ENCODE data around the gene ZSWIM8. TPM values are rescaled to one million over a fixed set of nuclear protein-coding genes. Genes with fewer than 3 reads are reported as not detected.

Gene ZSWIM8
- polyA plus RNA-seq, 2 of the 4 experiments (the other 2 are of a cell fraction), result 24.3 to 44.5 TPM

DNA sequence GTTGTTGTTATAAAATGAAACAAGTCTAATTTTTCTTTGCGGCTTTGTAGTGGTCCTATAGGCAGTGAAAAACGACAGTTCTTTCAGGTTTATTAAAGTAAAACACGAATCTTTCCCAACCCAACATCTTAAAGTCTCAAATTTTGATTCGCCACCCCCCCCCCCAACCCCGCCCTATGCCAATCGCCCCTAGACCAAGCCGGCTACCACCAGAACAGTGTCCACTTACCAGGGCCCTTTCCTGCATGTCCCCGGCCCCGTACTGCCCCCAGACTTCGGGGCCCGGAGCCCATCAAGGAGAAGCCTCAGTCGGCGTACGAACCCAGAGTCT lies 3.9 kb upstream of the ZSWIM8 start:
- H3K4me1 ChIP-seq, result peaks cover 26% of the 10 kb centered on the region
- DNase-seq (ENCODE audit: low read depth in 1 of 2, low spot score in 1 of 2) (no peak), ATAC-seq (peak; percentile 28 to 60; a peak in 5 of 6 replicates), FAIRE-seq (no peak)
- H3K4me3 ChIP-seq, result peak overlapping the region; percentile 88
- ChIA-PET POLR2A (interaction anchor here (0.5 to 1.8 kb wide), 6 partner anchors 9 to 369 kb away, joined by 3 to 24 read pairs (median 4); partner anchors contain the start of genes PPP3CB and SEC24C), CTCF (interaction anchor here (0.7 to 1.9 kb wide), 4 partner anchors 9 to 102 kb away, joined by 3 to 11 read pairs (median 3); a partner anchor contains a TSS)
- H3K4me2 ChIP-seq, result peak overlapping the region; percentile 94
- H3K9me3 ChIP-seq, result no peaks in the 10 kb centered on the region
- WGBS (ENCODE audit: missing lambda C conversion rate), result 2% methylated on average over 4 of the region's 14 CpGs
- no peak for TF ChIP-seq POLR2AphosphoS2 (conservative IDR thresholded peaks at IDR 0.05; ENCODE audit: low read length)
- no peak for TF ChIP-seq JUN (IDR thresholded peaks at IDR 0.05)
- no peak for TF ChIP-seq RFX5 (IDR thresholded peaks at IDR 0.05)
- TF ChIP-seq, protein P1, sequence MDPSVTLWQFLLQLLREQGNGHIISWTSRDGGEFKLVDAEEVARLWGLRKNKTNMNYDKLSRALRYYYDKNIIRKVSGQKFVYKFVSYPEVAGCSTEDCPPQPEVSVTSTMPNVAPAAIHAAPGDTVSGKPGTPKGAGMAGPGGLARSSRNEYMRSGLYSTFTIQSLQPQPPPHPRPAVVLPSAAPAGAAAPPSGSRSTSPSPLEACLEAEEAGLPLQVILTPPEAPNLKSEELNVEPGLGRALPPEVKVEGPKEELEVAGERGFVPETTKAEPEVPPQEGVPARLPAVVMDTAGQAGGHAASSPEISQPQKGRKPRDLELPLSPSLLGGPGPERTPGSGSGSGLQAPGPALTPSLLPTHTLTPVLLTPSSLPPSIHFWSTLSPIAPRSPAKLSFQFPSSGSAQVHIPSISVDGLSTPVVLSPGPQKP (IDR thresholded peaks at IDR 0.05; ENCODE audit: low read depth, low read length), result no peak
- no peak for TF ChIP-seq RARB (CRISPR knock-in tag; IDR thresholded peaks at IDR 0.05)
- no peak for TF ChIP-seq MYC (IDR thresholded peaks at IDR 0.05; ENCODE audit: borderline replicate concordance, low read length)
- no peak for TF ChIP-seq MAZ (IDR thresholded peaks at IDR 0.05; ENCODE audit: borderline replicate concordance, low read depth, low read length)
- no peak for TF ChIP-seq CHD4 (IDR thresholded peaks at IDR 0.05; ENCODE audit: borderline replicate concordance)
- TF ChIP-seq ZSCAN20 (CRISPR knock-in tag; IDR thresholded peaks at IDR 0.05), result no peak
- no peak for TF ChIP-seq NFE2L2 (conservative IDR thresholded peaks at IDR 0.05; ENCODE audit: low read length)
- TF ChIP-seq EHF (CRISPR knock-in tag; IDR thresholded peaks at IDR 0.05), result no peak
- TF ChIP-seq HOXB5 (CRISPR knock-in tag; IDR thresholded peaks at IDR 0.05), result no peak
- no peak for TF ChIP-seq CBX8 (IDR thresholded peaks at IDR 0.05)
- TF ChIP-seq, protein P2, sequence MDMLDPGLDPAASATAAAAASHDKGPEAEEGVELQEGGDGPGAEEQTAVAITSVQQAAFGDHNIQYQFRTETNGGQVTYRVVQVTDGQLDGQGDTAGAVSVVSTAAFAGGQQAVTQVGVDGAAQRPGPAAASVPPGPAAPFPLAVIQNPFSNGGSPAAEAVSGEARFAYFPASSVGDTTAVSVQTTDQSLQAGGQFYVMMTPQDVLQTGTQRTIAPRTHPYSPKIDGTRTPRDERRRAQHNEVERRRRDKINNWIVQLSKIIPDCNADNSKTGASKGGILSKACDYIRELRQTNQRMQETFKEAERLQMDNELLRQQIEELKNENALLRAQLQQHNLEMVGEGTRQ (IDR thresholded peaks at IDR 0.05), result no peak
- TF ChIP-seq, protein P3, sequence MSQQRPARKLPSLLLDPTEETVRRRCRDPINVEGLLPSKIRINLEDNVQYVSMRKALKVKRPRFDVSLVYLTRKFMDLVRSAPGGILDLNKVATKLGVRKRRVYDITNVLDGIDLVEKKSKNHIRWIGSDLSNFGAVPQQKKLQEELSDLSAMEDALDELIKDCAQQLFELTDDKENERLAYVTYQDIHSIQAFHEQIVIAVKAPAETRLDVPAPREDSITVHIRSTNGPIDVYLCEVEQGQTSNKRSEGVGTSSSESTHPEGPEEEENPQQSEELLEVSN (IDR thresholded peaks at IDR 0.05; ENCODE audit: borderline replicate concordance, low read depth), result no peak
- no peak for TF ChIP-seq EHMT2 (IDR thresholded peaks at IDR 0.05; ENCODE audit: low read depth)
- TF ChIP-seq, protein P4, sequence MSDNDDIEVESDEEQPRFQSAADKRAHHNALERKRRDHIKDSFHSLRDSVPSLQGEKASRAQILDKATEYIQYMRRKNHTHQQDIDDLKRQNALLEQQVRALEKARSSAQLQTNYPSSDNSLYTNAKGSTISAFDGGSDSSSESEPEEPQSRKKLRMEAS (IDR thresholded peaks at IDR 0.05), result no peak
- no peak for TF ChIP-seq HOXB13 (CRISPR knock-in tag; IDR thresholded peaks at IDR 0.05; ENCODE audit: low read depth)
- no peak for TF ChIP-seq POLR2A (IDR thresholded peaks at IDR 0.05; ENCODE audit: low read length)
- H3K27ac ChIP-seq, result peak overlapping the region; percentile 95 to 98

DNA sequence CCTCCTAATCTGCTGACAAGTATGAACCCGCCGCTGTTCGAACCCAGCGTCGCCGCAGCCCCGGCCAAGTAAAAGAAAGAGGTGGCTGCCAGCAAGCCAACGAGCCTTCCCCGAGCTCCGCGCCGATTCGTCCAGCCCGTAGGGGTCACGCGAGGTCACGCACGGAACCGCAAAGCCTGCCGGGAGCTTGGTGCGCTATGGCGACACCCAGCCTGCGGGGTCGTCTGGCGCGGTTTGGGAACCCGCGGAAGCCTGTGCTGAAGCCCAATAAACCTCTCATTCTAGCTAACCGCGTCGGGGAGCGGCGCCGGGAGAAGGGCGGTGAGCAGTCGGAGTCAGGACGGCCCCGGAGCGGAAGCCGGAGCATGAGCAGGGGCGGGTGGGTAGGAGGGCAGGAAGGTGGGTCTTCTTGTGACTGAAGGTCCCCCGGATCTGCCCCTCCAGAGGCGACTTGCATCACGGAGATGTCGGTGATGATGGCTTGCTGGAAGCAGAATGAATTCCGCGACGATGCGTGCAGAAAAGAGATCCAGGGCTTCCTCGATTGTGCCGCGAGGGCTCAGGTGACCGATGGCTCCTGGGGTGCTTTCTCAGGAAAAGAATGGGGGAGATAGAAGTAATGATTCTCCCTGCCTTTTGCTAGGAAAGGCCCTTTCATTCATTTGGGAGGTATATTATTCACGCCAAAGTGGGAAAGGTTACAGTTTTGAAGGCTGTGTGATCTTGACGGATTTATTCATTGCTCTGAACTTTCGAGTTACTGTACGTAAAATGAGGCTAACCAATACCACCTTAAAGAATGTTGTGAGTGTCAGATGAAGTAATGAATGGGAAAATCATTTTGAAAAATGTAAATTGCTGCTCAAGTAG lies 3.3 kb upstream of the ZSWIM8 start, which contains the start of gene CHCHD1:
Gene CHCHD1, plus strand, starts transcription at position 170 of the 870 bp plus-strand sequence. Its CDS starts 28 bp downstream, at position 198.
- 2% methylated on average over 36 of the region's 57 CpGs for WGBS (ENCODE audit: missing lambda C conversion rate)
- DNase-seq (ENCODE audit: low read depth in 1 of 2, low spot score in 1 of 2) (peak; percentile 85 to 94), ATAC-seq (peak; percentile 70 to 82), FAIRE-seq (no peak)
- POLR2A ChIA-PET, result interaction anchor here (0.5 to 1.8 kb wide), 7 partner anchors 9 to 370 kb away, joined by 3 to 24 read pairs (median 4); partner anchors contain the start of genes PPP3CB and SEC24C
- CTCF ChIA-PET, result interaction anchor here (0.7 to 3.1 kb wide), 6 partner anchors 9 to 101 kb away, joined by 3 to 11 read pairs (median 3); a partner anchor contains a TSS
- Histone ChIP-seq H3K4me1 (peaks cover 32% of the 10 kb centered on the region), H3K4me3 (peak within 1 kb of the TSS; percentile 88), H3K4me2 (peak within 1 kb of the TSS; percentile 94), H3K9me3 (no peaks in the 10 kb centered on the region), H3K27ac (peak within 1 kb of the TSS; percentile 95 to 98)
- no peak for TF ChIP-seq EHMT2 (IDR thresholded peaks at IDR 0.05; ENCODE audit: low read depth)
- TF ChIP-seq, protein P5, sequence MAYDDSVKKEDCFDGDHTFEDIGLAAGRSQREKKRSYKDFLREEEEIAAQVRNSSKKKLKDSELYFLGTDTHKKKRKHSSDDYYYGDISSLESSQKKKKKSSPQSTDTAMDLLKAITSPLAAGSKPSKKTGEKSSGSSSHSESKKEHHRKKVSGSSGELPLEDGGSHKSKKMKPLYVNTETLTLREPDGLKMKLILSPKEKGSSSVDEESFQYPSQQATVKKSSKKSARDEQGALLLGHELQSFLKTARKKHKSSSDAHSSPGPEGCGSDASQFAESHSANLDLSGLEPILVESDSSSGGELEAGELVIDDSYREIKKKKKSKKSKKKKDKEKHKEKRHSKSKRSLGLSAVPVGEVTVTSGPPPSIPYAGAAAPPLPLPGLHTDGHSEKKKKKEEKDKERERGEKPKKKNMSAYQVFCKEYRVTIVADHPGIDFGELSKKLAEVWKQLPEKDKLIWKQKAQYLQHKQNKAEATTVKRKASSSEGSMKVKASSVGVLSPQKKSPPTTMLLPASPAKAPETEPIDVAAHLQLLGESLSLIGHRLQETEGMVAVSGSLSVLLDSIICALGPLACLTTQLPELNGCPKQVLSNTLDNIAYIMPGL (CRISPR knock-in tag; IDR thresholded peaks at IDR 0.05; ENCODE audit: borderline replicate concordance), result no peak
- TF ChIP-seq, protein P3 (IDR thresholded peaks at IDR 0.05; ENCODE audit: borderline replicate concordance, low read depth), result 0 out of 2 replicates have a peak, but pooled peaks have one; percentile 12
- TF ChIP-seq MAZ (IDR thresholded peaks at IDR 0.05; ENCODE audit: borderline replicate concordance, low read depth, low read length), result no peak
- TF ChIP-seq, protein P6, sequence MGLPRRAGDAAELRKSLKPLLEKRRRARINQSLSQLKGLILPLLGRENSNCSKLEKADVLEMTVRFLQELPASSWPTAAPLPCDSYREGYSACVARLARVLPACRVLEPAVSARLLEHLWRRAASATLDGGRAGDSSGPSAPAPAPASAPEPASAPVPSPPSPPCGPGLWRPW (IDR thresholded peaks at IDR 0.05), result no peak
- TF ChIP-seq ZFP36 (IDR thresholded peaks at IDR 0.05; ENCODE audit: borderline replicate concordance, partially characterized antibody), result no peak
- peak; percentile 60 to 76; a peak in 4 of 5 replicates for TF ChIP-seq JUN (IDR thresholded peaks at IDR 0.05)
- no peak for TF ChIP-seq ZSCAN20 (CRISPR knock-in tag; IDR thresholded peaks at IDR 0.05)
- no peak for TF ChIP-seq RNF2 (IDR thresholded peaks at IDR 0.05; ENCODE audit: borderline replicate concordance, low read depth)
- no peak for TF ChIP-seq HOXB13 (CRISPR knock-in tag; IDR thresholded peaks at IDR 0.05; ENCODE audit: low read depth)
- TF ChIP-seq, protein P7, sequence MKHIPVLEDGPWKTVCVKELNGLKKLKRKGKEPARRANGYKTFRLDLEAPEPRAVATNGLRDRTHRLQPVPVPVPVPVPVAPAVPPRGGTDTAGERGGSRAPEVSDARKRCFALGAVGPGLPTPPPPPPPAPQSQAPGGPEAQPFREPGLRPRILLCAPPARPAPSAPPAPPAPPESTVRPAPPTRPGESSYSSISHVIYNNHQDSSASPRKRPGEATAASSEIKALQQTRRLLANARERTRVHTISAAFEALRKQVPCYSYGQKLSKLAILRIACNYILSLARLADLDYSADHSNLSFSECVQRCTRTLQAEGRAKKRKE (CRISPR knock-in tag; IDR thresholded peaks at IDR 0.05; ENCODE audit: low read depth), result no peak
- TF ChIP-seq HEYL (CRISPR knock-in tag; IDR thresholded peaks at IDR 0.05), result no peak
- TF ChIP-seq, protein P1 (IDR thresholded peaks at IDR 0.05; ENCODE audit: low read depth, low read length), result no peak
- peak; percentile 82 for TF ChIP-seq KDM5A (IDR thresholded peaks at IDR 0.05)
- no peak for TF ChIP-seq NFE2L2 (conservative IDR thresholded peaks at IDR 0.05; ENCODE audit: low read length)
